Upper lobe of right lung (tissue), 1 donor: ENCODE data around the gene PTGES3. TPM values are rescaled to one million over a fixed set of nuclear protein-coding genes. Genes with fewer than 3 reads are reported as not detected.

Experiments
- ATAC-seq: fragments of 200-7000 bp; cut with Tn5 transposase; one replicate; pipeline ENCODE4 v1.9.1; 2020; ENCODE audit warnings: mild to moderate bottlenecking, moderate library complexity
- DNase-seq: peaks from one replicate; pipeline ENCODE4 v3.0.0-alpha.2; 2020
- H3K27ac ChIP-seq: fragments of 200-600 bp; one replicate; pipeline ENCODE4 v1.8.0; 2022
- H3K27me3 ChIP-seq: fragments of 200-600 bp; one replicate; pipeline ENCODE4 v1.8.0; 2022; ENCODE audit warnings: mild to moderate bottlenecking
- H3K36me3 ChIP-seq: fragments of 200-600 bp; one replicate; pipeline ENCODE4 v1.8.0; 2022
- H3K4me1 ChIP-seq: fragments of 200-600 bp; one replicate; pipeline ENCODE4 v1.8.0; 2022
- H3K4me3 ChIP-seq: fragments of 200-600 bp; one replicate; pipeline ENCODE4 v1.8.0; 2022; ENCODE audit warnings: mild to moderate bottlenecking
- H3K9me3 ChIP-seq: fragments of 200-600 bp; one replicate; pipeline ENCODE4 v1.8.0; 2022
- CTCF ChIP-seq: fragments of 200-600 bp; IDR thresholded peaks from one replicate; pipeline ENCODE4 v1.8.0; 2022; ENCODE audit warnings: antibody characterized with exemption
- intact Hi-C: fragments of 100-400 bp; cut with DNase I; formaldehyde crosslinking; loops from one replicate; pipeline ENCODE4 v1.11.0; 2022
- total RNA-seq: library from RNA; stranded (reverse); fragmentation: NEBNext Ultra II Directional; extraction: Animal tissue kit (Norgen Biotek cat#: 25700); gene quantifications from one replicate; pipeline ENCODE4 v1.2.1, GENCODE V29; 2021
- donor health status: DM: no; HTN: yes; CAD: no; lungs with severe emphysema.

PTGES3 gene
- total RNA-seq, 1 donor from 2014 or later, result 168 TPM

GRCh38 chr12:56676851-56677580 is 11.1 kb downstream of the PTGES3 start:
- H3K27me3 ChIP-seq, result no peaks in the 10 kb centered on the region
- intact Hi-C loops, result no loop called here
- no peaks in the 10 kb centered on the region for H3K9me3 ChIP-seq
- TF ChIP-seq CTCF, result no peak
- H3K4me3 ChIP-seq, result no peak overlapping the region
- peak; percentile 15 for DNase-seq
- H3K27ac ChIP-seq, result no peak overlapping the region
- ATAC-seq, result no peak
- peaks cover 36% of the 10 kb centered on the region for H3K36me3 ChIP-seq
- H3K4me1 ChIP-seq, result peaks cover 12% of the 10 kb centered on the region

- Histone ChIP-seq H3K36me3 (peaks cover 66% of the 10 kb centered on the region), H3K27me3 (no peaks in the 10 kb centered on the region), H3K4me3 (no peak overlapping the region), H3K4me1 (no peaks in the 10 kb centered on the region), H3K9me3 (no peaks in the 10 kb centered on the region), H3K27ac (no peak overlapping the region)
- DNase-seq (no peak), ATAC-seq (no peak)
- TF ChIP-seq CTCF, result no peak
- intact Hi-C loops, result no loop called here
Observed at GRCh38 chr12:56671608-56672007, 16.5 kb downstream of the PTGES3 start.

GRCh38 chr12:56670836-56671235 is 17.2 kb downstream of the PTGES3 start:
- Histone ChIP-seq H3K36me3 (peaks cover 73% of the 10 kb centered on the region), H3K27me3 (no peaks in the 10 kb centered on the region), H3K4me1 (no peaks in the 10 kb centered on the region), H3K27ac (no peak overlapping the region), H3K4me3 (no peak overlapping the region), H3K9me3 (no peaks in the 10 kb centered on the region)
- ATAC-seq (peak; percentile 50), DNase-seq (no peak)
- TF ChIP-seq CTCF, result no peak
- intact Hi-C loops, result no loop called here

- TF ChIP-seq CTCF, result no peak
- H3K4me3 ChIP-seq, result no peak overlapping the region
- H3K36me3 ChIP-seq, result peaks cover 100% of the 10 kb centered on the region
- no peaks in the 10 kb centered on the region for H3K27me3 ChIP-seq
- H3K27ac ChIP-seq, result no peak overlapping the region
- no peak for DNase-seq
- no peak for ATAC-seq
- H3K9me3 ChIP-seq, result no peaks in the 10 kb centered on the region
- no peaks in the 10 kb centered on the region for H3K4me1 ChIP-seq
- intact Hi-C loops, result no loop called here
Observed at GRCh38 chr12:56668197-56668457, 20.0 kb downstream of the PTGES3 start.

GRCh38 chr12:56661979-56662638 is 26.0 kb downstream of the PTGES3 start:
- no peak overlapping the region for H3K27ac ChIP-seq
- H3K36me3 ChIP-seq, result peaks cover 45% of the 10 kb centered on the region
- ATAC-seq, result no peak
- no peaks in the 10 kb centered on the region for H3K27me3 ChIP-seq
- H3K9me3 ChIP-seq, result no peaks in the 10 kb centered on the region
- H3K4me1 ChIP-seq, result no peaks in the 10 kb centered on the region
- no peak for TF ChIP-seq CTCF
- no peak overlapping the region for H3K4me3 ChIP-seq
- DNase-seq, result no peak
- intact Hi-C loops, result no loop called here
